ENCODE measurements around the gene DYNC2H1. TPM values are rescaled to one million over a fixed set of nuclear protein-coding genes. Genes with fewer than 3 reads are reported as not detected.

Gene DYNC2H1
- total RNA-seq, 1 donor from 2014 or later = 61.1 TPM

- Mint-ChIP-seq H3K4me3 (no peak overlapping the region), H3K4me1 (peaks cover 2% of the 10 kb centered on the region), H3K27ac (no peak overlapping the region), H3K36me3 (peaks cover 10% of the 10 kb centered on the region), H3K9me3 (no peaks in the 10 kb centered on the region), H3K27me3 (ENCODE audit: insufficient read depth, low read depth) (no peaks in the 10 kb centered on the region)
- Histone ChIP-seq H3K36me3 (no peaks in the 10 kb centered on the region), H3K4me2 (no peak overlapping the region), H3K9me3 (ENCODE audit: low read depth) (no peaks in the 10 kb centered on the region), H4K20me1 (ENCODE audit: low read depth) (no peaks in the 10 kb centered on the region), H3K27ac (no peak overlapping the region), H3K4me1 (no peaks in the 10 kb centered on the region), H3K9ac (no peak overlapping the region), H2AFZ (replicated peaks) (no peak overlapping the region), H3K27me3 (no peaks in the 10 kb centered on the region), H3K4me3 (no peak overlapping the region), H3K79me2 (ENCODE audit: low read depth) (no peaks in the 10 kb centered on the region), H3F3A (ENCODE audit: low read depth) (no peaks in the 10 kb centered on the region)
- TF ChIP-seq EZH2 (IDR thresholded peaks at IDR 0.05) (no peak), EZH2phosphoT487 (IDR thresholded peaks at IDR 0.05) (no peak), CTCF (IDR thresholded peaks at IDR 0.05) (no peak)
- DNase-seq (ENCODE audit: low spot score) = no peak
Measured at GRCh38 chr11:103364687-103365086, 255.5 kb downstream of the DYNC2H1 start.

- Mint-ChIP-seq H3K27ac (no peak overlapping the region), H3K4me1 (no peaks in the 10 kb centered on the region), H3K9me3 (peaks cover 8% of the 10 kb centered on the region), H3K4me3 (no peak overlapping the region), H3K36me3 (peaks cover 22% of the 10 kb centered on the region), H3K27me3 (ENCODE audit: insufficient read depth, low read depth) (no peaks in the 10 kb centered on the region)
- H3F3A ChIP-seq (ENCODE audit: low read depth) = no peaks in the 10 kb centered on the region
- TF ChIP-seq CTCF (IDR thresholded peaks at IDR 0.05) (no peak), EZH2 (IDR thresholded peaks at IDR 0.05) (no peak), EZH2phosphoT487 (IDR thresholded peaks at IDR 0.05) (no peak)
- H3K4me1 ChIP-seq = no peaks in the 10 kb centered on the region
- no peak for DNase-seq (ENCODE audit: low spot score)
- no peaks in the 10 kb centered on the region for H3K9me3 ChIP-seq (ENCODE audit: low read depth)
- H3K4me2 ChIP-seq = no peak overlapping the region
- H4K20me1 ChIP-seq (ENCODE audit: low read depth) = no peaks in the 10 kb centered on the region
- no peak overlapping the region for H3K27ac ChIP-seq
- H2AFZ ChIP-seq (replicated peaks) = no peak overlapping the region
- H3K79me2 ChIP-seq (ENCODE audit: low read depth) = no peaks in the 10 kb centered on the region
- H3K27me3 ChIP-seq = no peaks in the 10 kb centered on the region
- no peaks in the 10 kb centered on the region for H3K36me3 ChIP-seq
- no peak overlapping the region for H3K9ac ChIP-seq
- no peak overlapping the region for H3K4me3 ChIP-seq
Measured at GRCh38 chr11:103367650-103368049, 258.4 kb downstream of the DYNC2H1 start.

GRCh38 chr11:103368145-103368544 lies 258.9 kb downstream of the DYNC2H1 start:
- Mint-ChIP-seq H3K27me3 (ENCODE audit: insufficient read depth, low read depth) (no peaks in the 10 kb centered on the region), H3K9me3 (peaks cover 9% of the 10 kb centered on the region), H3K36me3 (peaks cover 24% of the 10 kb centered on the region), H3K4me1 (no peaks in the 10 kb centered on the region), H3K27ac (no peak overlapping the region), H3K4me3 (no peak overlapping the region)
- Histone ChIP-seq H2AFZ (replicated peaks) (no peak overlapping the region), H3K27ac (no peak overlapping the region), H3K9ac (no peak overlapping the region), H3K4me3 (no peak overlapping the region), H3K27me3 (no peaks in the 10 kb centered on the region), H4K20me1 (ENCODE audit: low read depth) (no peaks in the 10 kb centered on the region), H3K9me3 (ENCODE audit: low read depth) (no peaks in the 10 kb centered on the region), H3K4me2 (no peak overlapping the region), H3K79me2 (ENCODE audit: low read depth) (no peaks in the 10 kb centered on the region), H3F3A (ENCODE audit: low read depth) (no peaks in the 10 kb centered on the region), H3K36me3 (no peaks in the 10 kb centered on the region), H3K4me1 (no peaks in the 10 kb centered on the region)
- no peak for DNase-seq (ENCODE audit: low spot score)
- no peak for TF ChIP-seq EZH2phosphoT487 (IDR thresholded peaks at IDR 0.05)
- no peak for TF ChIP-seq EZH2 (IDR thresholded peaks at IDR 0.05)
- TF ChIP-seq CTCF (IDR thresholded peaks at IDR 0.05) = no peak
